Right lobe of liver (tissue), 4 donors: Measurements from ENCODE around the gene PLCB1.

Source experiments
- POLR2A ChIP-seq: fragments of 450-650 bp; IDR thresholded peaks from one replicate; pipeline ENCODE4 v1.6.1; 2017; ENCODE audit warnings: antibody characterized with exemption, mild to moderate bottlenecking
- TF ChIP-seq, protein P1 (sequence below), 4 donors: fragments of 200-600 bp in 3 of 4; fragments of 450-650 bp in 1 of 4; IDR thresholded peaks; one replicate each; pipeline versions ENCODE4 v1.5.1 to v1.8.0; 2016 to 2022; ENCODE audit warnings: antibody characterized with exemption in 4 of 4, mild to moderate bottlenecking in 2 of 4
- donor health status: DM: no; HTN: no; CAD: no.
- donor health status: DM: no; HTN: no; CAD: no.
- donor health status: DM: no; HTN: yes; CAD: no.

DNA sequence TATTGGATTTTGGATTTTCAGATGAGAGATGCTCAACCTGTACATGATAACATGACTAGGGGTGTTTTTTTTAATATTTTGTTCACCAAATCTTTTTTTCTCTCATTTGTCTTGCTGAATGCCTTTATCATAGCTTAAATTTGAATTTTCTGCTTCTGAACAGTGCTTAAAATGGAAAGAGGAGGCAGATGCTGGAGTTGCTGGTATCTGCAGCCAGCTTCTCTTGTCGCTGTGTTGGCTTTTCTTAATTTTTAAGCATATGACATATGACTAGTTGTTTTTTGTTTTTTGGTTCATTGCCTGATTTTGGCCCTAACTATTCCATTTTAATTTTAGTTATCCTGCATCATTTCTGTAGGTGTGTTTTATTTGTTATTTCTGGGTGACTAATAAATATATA is 196.1 kb downstream of the PLCB1 start:
- no peak for TF ChIP-seq POLR2A
- TF ChIP-seq, protein P1, sequence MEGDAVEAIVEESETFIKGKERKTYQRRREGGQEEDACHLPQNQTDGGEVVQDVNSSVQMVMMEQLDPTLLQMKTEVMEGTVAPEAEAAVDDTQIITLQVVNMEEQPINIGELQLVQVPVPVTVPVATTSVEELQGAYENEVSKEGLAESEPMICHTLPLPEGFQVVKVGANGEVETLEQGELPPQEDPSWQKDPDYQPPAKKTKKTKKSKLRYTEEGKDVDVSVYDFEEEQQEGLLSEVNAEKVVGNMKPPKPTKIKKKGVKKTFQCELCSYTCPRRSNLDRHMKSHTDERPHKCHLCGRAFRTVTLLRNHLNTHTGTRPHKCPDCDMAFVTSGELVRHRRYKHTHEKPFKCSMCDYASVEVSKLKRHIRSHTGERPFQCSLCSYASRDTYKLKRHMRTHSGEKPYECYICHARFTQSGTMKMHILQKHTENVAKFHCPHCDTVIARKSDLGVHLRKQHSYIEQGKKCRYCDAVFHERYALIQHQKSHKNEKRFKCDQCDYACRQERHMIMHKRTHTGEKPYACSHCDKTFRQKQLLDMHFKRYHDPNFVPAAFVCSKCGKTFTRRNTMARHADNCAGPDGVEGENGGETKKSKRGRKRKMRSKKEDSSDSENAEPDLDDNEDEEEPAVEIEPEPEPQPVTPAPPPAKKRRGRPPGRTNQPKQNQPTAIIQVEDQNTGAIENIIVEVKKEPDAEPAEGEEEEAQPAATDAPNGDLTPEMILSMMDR (IDR thresholded peaks at IDR 0.05): no peak
